ENCODE results near the gene CNFN.

The CNFN gene

DNA sequence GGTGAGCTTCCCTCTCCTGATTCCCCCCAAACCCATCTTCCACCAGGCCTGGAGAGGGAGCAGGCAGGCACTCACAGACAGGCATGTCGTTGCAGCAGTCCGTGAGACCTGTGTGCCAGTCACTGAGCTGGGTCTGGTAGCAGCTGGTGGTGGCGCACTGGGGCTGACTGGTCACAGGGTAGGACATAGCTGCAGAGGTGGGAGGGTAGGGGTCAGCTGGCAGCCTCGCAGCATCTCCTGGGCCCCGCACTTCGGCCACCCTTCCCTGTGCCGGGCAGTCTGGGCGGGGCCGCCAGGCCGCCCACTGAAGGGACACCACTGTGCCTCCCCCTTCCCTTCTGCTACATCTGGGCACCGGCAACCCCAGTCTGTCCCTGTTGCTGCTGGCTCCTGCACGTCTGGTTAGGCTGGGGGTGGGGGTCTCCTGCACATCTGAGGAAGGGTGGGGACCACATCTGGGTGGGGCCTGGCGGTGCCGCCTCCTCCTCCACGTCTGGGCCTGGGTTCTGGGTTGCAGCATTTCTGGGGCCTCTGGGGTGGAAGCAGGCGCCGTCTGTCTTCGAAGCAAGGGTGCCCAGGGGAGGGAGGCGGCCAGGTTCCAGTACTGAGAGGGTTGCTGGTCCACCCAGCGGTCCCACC is 1.1 kb downstream of the CNFN start:
- no peak for TF ChIP-seq SNAI2 (CRISPR knock-in tag; IDR thresholded peaks at IDR 0.05)
- no peak for TF ChIP-seq POU6F1 (CRISPR knock-in tag; IDR thresholded peaks at IDR 0.05; ENCODE audit: borderline replicate concordance, low read depth)
- TF ChIP-seq GLIS3 (CRISPR knock-in tag; IDR thresholded peaks at IDR 0.05), result no peak
- TF ChIP-seq OSR1 (CRISPR knock-in tag; IDR thresholded peaks at IDR 0.05), result no peak
- no peak for TF ChIP-seq CREB5 (CRISPR knock-in tag; IDR thresholded peaks at IDR 0.05; ENCODE audit: low read depth)
- TF ChIP-seq ZFP3 (CRISPR knock-in tag; IDR thresholded peaks at IDR 0.05), result no peak
- no peak for TF ChIP-seq TCF4 (CRISPR knock-in tag; IDR thresholded peaks at IDR 0.05; ENCODE audit: borderline replicate concordance)
- TF ChIP-seq, protein P1, sequence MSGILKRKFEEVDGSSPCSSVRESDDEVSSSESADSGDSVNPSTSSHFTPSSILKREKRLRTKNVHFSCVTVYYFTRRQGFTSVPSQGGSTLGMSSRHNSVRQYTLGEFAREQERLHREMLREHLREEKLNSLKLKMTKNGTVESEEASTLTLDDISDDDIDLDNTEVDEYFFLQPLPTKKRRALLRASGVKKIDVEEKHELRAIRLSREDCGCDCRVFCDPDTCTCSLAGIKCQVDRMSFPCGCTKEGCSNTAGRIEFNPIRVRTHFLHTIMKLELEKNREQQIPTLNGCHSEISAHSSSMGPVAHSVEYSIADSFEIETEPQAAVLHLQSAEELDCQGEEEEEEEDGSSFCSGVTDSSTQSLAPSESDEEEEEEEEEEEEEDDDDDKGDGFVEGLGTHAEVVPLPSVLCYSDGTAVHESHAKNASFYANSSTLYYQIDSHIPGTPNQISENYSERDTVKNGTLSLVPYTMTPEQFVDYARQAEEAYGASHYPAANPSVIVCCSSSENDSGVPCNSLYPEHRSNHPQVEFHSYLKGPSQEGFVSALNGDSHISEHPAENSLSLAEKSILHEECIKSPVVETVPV (CRISPR knock-in tag; IDR thresholded peaks at IDR 0.05), result no peak
- TF ChIP-seq ARNTL (CRISPR knock-in tag; IDR thresholded peaks at IDR 0.05; ENCODE audit: borderline replicate concordance, low read depth), result no peak
- no peak for TF ChIP-seq RARB (CRISPR knock-in tag; IDR thresholded peaks at IDR 0.05)
- TF ChIP-seq PPARA (CRISPR knock-in tag; IDR thresholded peaks at IDR 0.05; ENCODE audit: borderline replicate concordance), result no peak
- no peak for TF ChIP-seq ZNF8 (CRISPR knock-in tag; IDR thresholded peaks at IDR 0.05)
- TF ChIP-seq ZC3H10 (CRISPR knock-in tag; IDR thresholded peaks at IDR 0.05), result no peak
- TF ChIP-seq ZNF70 (CRISPR knock-in tag; IDR thresholded peaks at IDR 0.05), result no peak
- no peak for ATAC-seq

DNA sequence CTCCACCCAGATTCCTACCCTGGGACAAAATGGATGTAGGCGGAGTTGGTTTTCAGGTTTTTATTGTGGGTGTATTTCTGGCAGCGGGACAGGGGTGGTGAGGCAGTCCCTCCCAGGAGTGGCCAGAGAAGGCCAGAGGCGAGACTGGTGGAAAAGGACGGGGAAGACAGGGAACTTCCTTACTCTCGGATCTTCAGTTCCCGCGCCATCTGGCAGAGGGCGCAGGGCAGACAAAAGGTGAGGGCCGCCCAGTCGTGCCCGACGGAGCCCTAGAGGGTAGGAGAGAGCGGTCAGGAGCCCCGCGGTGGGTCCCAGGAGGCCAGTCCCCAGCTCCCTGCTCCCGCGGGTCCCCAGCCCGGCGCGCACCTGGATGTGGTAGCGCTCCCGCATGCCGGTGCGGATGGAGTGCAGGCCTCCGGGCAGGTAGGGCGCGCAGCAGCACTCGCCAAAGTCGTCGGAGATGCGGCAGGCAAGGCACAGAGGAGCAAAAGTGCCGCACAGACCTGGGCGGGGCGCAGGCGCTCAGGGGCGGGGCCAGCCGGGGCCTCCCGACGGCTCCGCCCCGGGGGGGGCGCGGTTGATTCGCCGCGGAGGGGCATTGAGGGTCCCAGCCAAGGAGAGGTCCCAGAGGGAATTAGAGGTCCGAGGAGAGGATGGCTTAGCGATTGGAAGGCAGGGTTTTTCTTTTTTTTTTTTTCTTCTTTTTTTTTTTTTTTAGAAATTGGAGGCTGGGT is 3.0 kb downstream of the CNFN start:
- TF ChIP-seq RARB (CRISPR knock-in tag; IDR thresholded peaks at IDR 0.05), result no peak
- no peak for TF ChIP-seq POU6F1 (CRISPR knock-in tag; IDR thresholded peaks at IDR 0.05; ENCODE audit: borderline replicate concordance, low read depth)
- TF ChIP-seq ZNF8 (CRISPR knock-in tag; IDR thresholded peaks at IDR 0.05), result no peak
- TF ChIP-seq TOX (CRISPR knock-in tag; IDR thresholded peaks at IDR 0.05; ENCODE audit: borderline replicate concordance), result no peak
- no peak for TF ChIP-seq ZFP30 (CRISPR knock-in tag; IDR thresholded peaks at IDR 0.05)
- ATAC-seq, result peak; percentile 95

DNA sequence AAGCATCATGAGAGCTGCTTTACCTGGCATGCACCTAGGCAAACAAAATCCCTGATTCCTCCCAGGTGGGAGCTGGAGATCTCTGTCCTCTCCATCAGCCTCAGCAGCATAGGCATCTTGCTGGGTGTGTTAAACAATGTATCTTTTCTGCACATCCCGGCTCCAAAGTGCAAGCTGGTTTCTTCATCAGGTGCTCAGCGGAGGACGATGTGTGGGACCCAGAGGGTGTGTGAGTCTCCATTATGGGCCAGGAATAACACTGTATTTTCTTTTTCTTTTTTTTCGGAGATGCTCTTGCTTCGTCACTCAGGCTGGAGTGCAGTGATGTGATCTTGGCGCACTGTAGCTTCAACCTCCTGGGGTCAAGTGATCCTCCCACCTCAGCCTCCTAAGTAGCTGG is 9.9 kb downstream of the CNFN start:
- TF ChIP-seq, protein P1 (CRISPR knock-in tag; IDR thresholded peaks at IDR 0.05), result no peak
- no peak for TF ChIP-seq GLIS3 (CRISPR knock-in tag; IDR thresholded peaks at IDR 0.05)
- no peak for TF ChIP-seq ESRRG (CRISPR knock-in tag; IDR thresholded peaks at IDR 0.05)
- TF ChIP-seq ISL1 (CRISPR knock-in tag; IDR thresholded peaks at IDR 0.05), result no peak
- TF ChIP-seq CREB5 (CRISPR knock-in tag; IDR thresholded peaks at IDR 0.05; ENCODE audit: low read depth), result no peak
- TF ChIP-seq CSDC2 (CRISPR knock-in tag; IDR thresholded peaks at IDR 0.05), result no peak
- no peak for TF ChIP-seq TOX (CRISPR knock-in tag; IDR thresholded peaks at IDR 0.05; ENCODE audit: borderline replicate concordance)
- TF ChIP-seq ZNF70 (CRISPR knock-in tag; IDR thresholded peaks at IDR 0.05), result no peak
- peak; percentile 14 for ATAC-seq
